ENCODE results near the gene KIF3B. TPM values are rescaled to one million over a fixed set of nuclear protein-coding genes. Genes with fewer than 3 reads are reported as not detected.

KIF3B gene
- total and polyA plus RNA-seq, 2 of the 13 experiments (the other 11 are each of a cell fraction or from before 2014, with no cell fraction given), result 23.6 to 28.8 TPM

- no peak overlapping the region for H3K4me3 ChIP-seq (replicated peaks in 1 of 3; ENCODE audit: insufficient read depth in 1 of 3, low read depth in 2 of 3, low read length in 3 of 3)
- no peaks in the 10 kb centered on the region for H3K27me3 ChIP-seq (ENCODE audit: control insufficient read depth in 1 of 2, insufficient read depth in 2 of 2, low read length in 2 of 2)
- 98% methylated on average over 4 of the region's 4 CpGs for WGBS (ENCODE audit: low lambda C conversion rate)
- ChIA-PET POLR2A (interaction anchor here (1.1 to 1.9 kb wide), 3 partner anchors 11 to 50 kb away, joined by 3 to 7 read pairs (median 3); no protein-coding TSS in a partner anchor), CTCF (ENCODE audit: low intra/inter-chr PET ratio, low total read pairs) (no interaction called here)
- H3K36me3 ChIP-seq (replicated peaks in 1 of 2; ENCODE audit: control insufficient read depth in 1 of 2, insufficient read depth in 2 of 2, low read length in 2 of 2), result peaks cover 7 to 13% of the 10 kb centered on the region in 2 experiments; a peak in 4 of 5 replicates
- H3K4me2 ChIP-seq (ENCODE audit: low read depth, low read length), result no peak overlapping the region
- in situ Hi-C loops (cut with HindIII; ENCODE audit: extremely low pct_ligation_motif_present, low pct_unique_long_range_greater_than_20kb), result no loop called here
- no peaks in the 10 kb centered on the region for H4K20me1 ChIP-seq (ENCODE audit: insufficient read depth, low read length)
- FAIRE-seq (no peak), DNase-seq (ENCODE audit: low spot score) (no peak), ATAC-seq (no peak)
- H3K9me3 ChIP-seq (ENCODE audit: low read length), result no peaks in the 10 kb centered on the region
- H3K79me2 ChIP-seq (ENCODE audit: insufficient read depth, low read length), result peaks cover 18% of the 10 kb centered on the region
- H3K27ac ChIP-seq (ENCODE audit: extremely low read length, insufficient read depth, low read length), result peak overlapping the region; percentile 20
- peaks cover 64% of the 10 kb centered on the region for H3K4me1 ChIP-seq (ENCODE audit: insufficient read depth, low read length)
- intact Hi-C loops (cut with micrococcal nuclease; ENCODE audit: unreplicated experiment), result loop anchor here (5.0 kb wide), 2 partner anchors 43 to 78 kb away; partner anchors contain the start of genes PLAGL2 and POFUT1
- no peak overlapping the region for H3K9ac ChIP-seq (ENCODE audit: insufficient read depth, low read depth, low read length)
- no peak overlapping the region for H2AFZ ChIP-seq (ENCODE audit: low read length)
- no TSS peak for BruUV-seq (replicated peaks)
- no peak for TF ChIP-seq ATF1 (CRISPR knock-in tag; IDR thresholded peaks at IDR 0.05)
- TF ChIP-seq RFXANK (CRISPR knock-in tag; IDR thresholded peaks at IDR 0.05), result no peak
- no peak for TF ChIP-seq MTA3 (CRISPR knock-in tag; IDR thresholded peaks at IDR 0.05)
- no peak for TF ChIP-seq CTCF (CRISPR knock-in tag; IDR thresholded peaks at IDR 0.05)
- no peak for TF ChIP-seq MXD4 (CRISPR knock-in tag; IDR thresholded peaks at IDR 0.05)
- TF ChIP-seq SOX13 (IDR thresholded peaks at IDR 0.05), result no peak
- TF ChIP-seq SOX13 (CRISPR knock-in tag; conservative IDR thresholded peaks at IDR 0.05 in 1 of 2, IDR thresholded peaks at IDR 0.05 in 1 of 2), result peak in 1 of 2 experiments; percentile 6; a peak in 1 of 4 replicates
- TF ChIP-seq JUN (CRISPR knock-in tag; IDR thresholded peaks at IDR 0.05), result no peak
- TF ChIP-seq ATF7 (IDR thresholded peaks at IDR 0.05), result no peak
- TF ChIP-seq ATF7 (CRISPR knock-in tag; IDR thresholded peaks at IDR 0.05), result no peak
- no peak for TF ChIP-seq YY1 (IDR thresholded peaks at IDR 0.05; ENCODE audit: insufficient read depth, insufficient replicate concordance, low read depth, low read length)
- TF ChIP-seq PRDM15 (CRISPR knock-in tag; IDR thresholded peaks at IDR 0.05), result no peak
- TF ChIP-seq POLR2A (IDR thresholded peaks at IDR 0.05; ENCODE audit: insufficient read depth in 1 of 2, low read depth in 2 of 2, low read length in 2 of 2), result no peak
- TF ChIP-seq MEIS1 (CRISPR knock-in tag; IDR thresholded peaks at IDR 0.05; ENCODE audit: borderline replicate concordance), result no peak
- no peak for TF ChIP-seq KLF12 (CRISPR knock-in tag; IDR thresholded peaks at IDR 0.05; ENCODE audit: borderline replicate concordance)
- no peak for TF ChIP-seq ZSCAN29 (CRISPR knock-in tag; conservative IDR thresholded peaks at IDR 0.05)
- TF ChIP-seq TRIM24 (CRISPR knock-in tag; IDR thresholded peaks at IDR 0.05), result no peak
Observed at GRCh38 chr20:32285621-32286371, 8.3 kb downstream of the KIF3B start.
